IMR-90 (cell line): ENCODE results near the gene KDM4B. TPM values are rescaled to one million over a fixed set of nuclear protein-coding genes. Genes with fewer than 3 reads are reported as not detected.

Experiments used
- ATAC-seq: fragments of 200-7000 bp; cut with Tn5 transposase; 2 replicates; pipeline ENCODE4 v1.9.1; 2020; ENCODE audit warnings: low read depth, mild to moderate bottlenecking, moderate library complexity
- BruUV-seq: library from RNA; stranded (reverse); fragments of 400-500 nt; replicated peaks from 2 replicates; lab custom pipeline; 2021; lab: Mats Ljungman, UMichigan
- CTCF ChIA-PET: fragments of 300-600 bp; formaldehyde crosslinking; extraction: SDS; loops from one replicate; lab custom pipeline; 2021; ENCODE audit warnings: antibody characterized with exemption; lab: Yijun Ruan, JAX
- POLR2A ChIA-PET: fragments of 300-600 bp; sonication (Branson Sonifier 250); formaldehyde crosslinking; loops from one replicate; lab custom pipeline; 2022; ENCODE audit warnings: antibody characterized with exemption; ENCODE audit not compliant: unreplicated experiment; lab: Charles Lee
- DNase-seq: peaks from one replicate; pipeline ENCODE4 v3.0.0; 2013
- H2AFZ ChIP-seq: replicated peaks from 2 replicates; pipeline ENCODE3; 2013; ENCODE audit warnings: low read length, mild to moderate bottlenecking; ENCODE audit not compliant: poor library complexity
- H2AK5ac ChIP-seq: 2 replicates; pipeline ENCODE4 v1.6.1; 2013; ENCODE audit warnings: low read depth, low read length, inconsistent platforms
- H2AK9ac ChIP-seq: replicated peaks from 2 replicates; pipeline ENCODE3; 2013; ENCODE audit warnings: mild to moderate bottlenecking, low read depth, low read length, moderate library complexity; ENCODE audit not compliant: poor library complexity
- H2BK120ac ChIP-seq: 2 replicates; pipeline ENCODE4 v1.6.1; 2013; ENCODE audit warnings: low read depth, low read length, inconsistent platforms
- H2BK15ac ChIP-seq: 3 replicates; pipeline ENCODE4 v1.6.1; 2013; ENCODE audit warnings: low read depth, low read length, inconsistent platforms
- H2BK20ac ChIP-seq: 2 replicates; pipeline ENCODE4 v1.6.1; 2013; ENCODE audit warnings: low read depth, mild to moderate bottlenecking, inconsistent platforms, low read length, moderate library complexity
- H2BK5ac ChIP-seq: 2 replicates; pipeline ENCODE4 v1.6.1; 2013; ENCODE audit warnings: mild to moderate bottlenecking, low read depth, low read length, inconsistent platforms; ENCODE audit not compliant: poor library complexity, severe bottlenecking
- H3K14ac ChIP-seq: replicated peaks from 2 replicates; pipeline ENCODE4 v1.6.1; 2013; ENCODE audit warnings: low read depth, low read length, inconsistent platforms
- H3K18ac ChIP-seq: 2 replicates; pipeline ENCODE4 v1.6.1; 2013; ENCODE audit warnings: low read depth, low read length, control low read depth
- H3K23ac ChIP-seq: 2 replicates; pipeline ENCODE4 v1.6.1; 2013; ENCODE audit warnings: low read depth, low read length, inconsistent platforms
- H3K27ac ChIP-seq: 2 replicates; pipeline ENCODE4 v1.5.1; 2013; ENCODE audit warnings: mild to moderate bottlenecking, control low read depth, low read length; ENCODE audit not compliant: insufficient read depth
- H3K27me3 ChIP-seq: 2 replicates; pipeline ENCODE4 v1.6.1; 2013; ENCODE audit warnings: low read length; ENCODE audit not compliant: control insufficient read depth, insufficient read depth
- H3K36me3 ChIP-seq: 2 replicates; pipeline ENCODE4 v1.6.1; 2013; ENCODE audit warnings: low read length, mixed read lengths; ENCODE audit not compliant: control insufficient read depth, insufficient read depth
- H3K4ac ChIP-seq: 2 replicates; pipeline ENCODE4 v1.6.1; 2013; ENCODE audit warnings: low read depth, low read length, inconsistent platforms
- H3K4me1 ChIP-seq: 2 replicates; pipeline ENCODE4 v1.6.1; 2013; ENCODE audit warnings: low read length, mixed read lengths; ENCODE audit not compliant: control insufficient read depth, insufficient read depth
- H3K4me2 ChIP-seq: 2 replicates; pipeline ENCODE4 v1.6.1; 2013; ENCODE audit warnings: low read depth, mild to moderate bottlenecking, control low read depth, low read length, moderate library complexity
- H3K4me3 ChIP-seq: 2 replicates; pipeline ENCODE4 v1.5.1; 2013; ENCODE audit warnings: low read depth, mild to moderate bottlenecking, control low read depth, low read length, moderate library complexity; ENCODE audit not compliant: insufficient read depth
- H3K56ac ChIP-seq: 2 replicates; pipeline ENCODE4 v1.6.1; 2013; ENCODE audit warnings: low read length, inconsistent platforms; ENCODE audit not compliant: insufficient read depth; ENCODE audit errors: extremely low read depth
- H3K79me1 ChIP-seq, 2 experiments: 2 replicates each; pipeline ENCODE4 v1.6.1; 2013; ENCODE audit warnings: low read length in 2 of 2, inconsistent platforms in 1 of 2, low read depth in 1 of 2
- H3K9ac ChIP-seq: 2 replicates; pipeline ENCODE4 v1.6.1; 2013; ENCODE audit warnings: low read depth, low read length, control low read depth
- H3K9me1 ChIP-seq: 2 replicates; pipeline ENCODE4 v1.6.1; 2013; ENCODE audit warnings: low read length, inconsistent platforms; ENCODE audit not compliant: insufficient read depth
- H3K9me3 ChIP-seq: 2 replicates; pipeline ENCODE4 v1.6.1; 2013; ENCODE audit warnings: low read length; ENCODE audit not compliant: control insufficient read depth, insufficient read depth
- H4K20me1 ChIP-seq: 2 replicates; pipeline ENCODE4 v1.6.1; 2013; ENCODE audit warnings: low read length, inconsistent platforms; ENCODE audit not compliant: insufficient read depth
- H4K5ac ChIP-seq: 2 replicates; pipeline ENCODE4 v1.6.1; 2013; ENCODE audit warnings: mild to moderate bottlenecking, low read depth, low read length, control low read depth
- H4K8ac ChIP-seq, 2 experiments: 2 replicates each; pipeline ENCODE4 v1.6.1; 2013; ENCODE audit warnings: low read depth in 2 of 2, low read length in 2 of 2, control low read depth in 1 of 2, inconsistent platforms in 1 of 2
- H4K91ac ChIP-seq: 2 replicates; pipeline ENCODE4 v1.6.1; 2013; ENCODE audit warnings: low read depth, low read length, inconsistent platforms; ENCODE audit not compliant: insufficient read depth
- BHLHE40 ChIP-seq: fragments of 150-350 bp; IDR thresholded peaks from 2 replicates; pipeline ENCODE4 v1.6.1; 2016; ENCODE audit warnings: mild to moderate bottlenecking, low read depth, low read length
- MAZ ChIP-seq: IDR thresholded peaks from 2 replicates; pipeline ENCODE4 v1.6.1; 2012; ENCODE audit warnings: low read depth, mild to moderate bottlenecking, low read length, improper control_type of control experiment, moderate library complexity, borderline replicate concordance
- RFX5 ChIP-seq: IDR thresholded peaks from 2 replicates; pipeline ENCODE4 v1.8.0; 2012; ENCODE audit warnings: low read depth, mild to moderate bottlenecking, low read length, moderate library complexity
- USF2 ChIP-seq: fragments of 150-350 bp; IDR thresholded peaks from 2 replicates; pipeline ENCODE4 v1.6.1; 2017; ENCODE audit warnings: mild to moderate bottlenecking, antibody characterized with exemption, low read length, low read depth
- whole genome bisulfite sequencing, 2 experiments: methylation state at CpG; one replicate each; pipeline versions ENCODE4 v1.1.5 to v1.1.7; 2013; ENCODE audit warnings: missing lambda C conversion rate in 2 of 2; ENCODE audit not compliant: insufficient read length in 1 of 2; ENCODE audit errors: extremely low coverage in 2 of 2; 5-methylcytosine and 5-hydroxymethylcytosine counted together
- dilution Hi-C: fragments of 300-500 bp; cut with HindIII; formaldehyde crosslinking; loops from one replicate; pipeline ENCODE4 v1.14.3; 2018; ENCODE audit warnings: low sequenced_read_pairs; ENCODE audit not compliant: unreplicated experiment
- in situ Hi-C: fragments of 300-500 bp; cut with MboI; formaldehyde crosslinking; loops from 3 replicates; pipeline ENCODE4 v1.14.3; 2019; ENCODE audit warnings: low sequenced_read_pairs, inconsistent platforms, mixed read lengths
- intact Hi-C: fragments of 100-400 bp; cut with micrococcal nuclease; formaldehyde crosslinking; loops from 2 replicates; pipeline ENCODE4 v1.10.0; 2022
- polyA plus RNA-seq, 3 experiments: library from polyadenylated mRNA; depleted of rRNA; stranded (reverse); fragments of >200 nt; gene quantifications; 2 replicates each; pipeline ENCODE4 v1.2.3, GENCODE V29; 2012; ENCODE audit warnings: low replicate concordance in 1 of 3
- total RNA-seq: library from RNA; depleted of rRNA; stranded (reverse); fragments of >200 nt; gene quantifications from 2 replicates; pipeline ENCODE4 v1.2.3, GENCODE V29; 2012

KDM4B gene
- total and polyA plus RNA-seq, 2 of the 4 experiments (the other 2 are of a cell fraction), result 5.0 to 17.9 TPM

GRCh38 chr19:5067678-5068077 is 98.8 kb downstream of the KDM4B start:
- Histone ChIP-seq H4K20me1 (peaks cover 28% of the 10 kb centered on the region), H3K27ac (no peak overlapping the region), H3K79me1 (peaks cover 9 to 38% of the 10 kb centered on the region in 2 experiments), H3K27me3 (no peaks in the 10 kb centered on the region), H2AFZ (no peak overlapping the region), H3K4me1 (no peaks in the 10 kb centered on the region), H2BK120ac (no peak overlapping the region), H3K23ac (no peak overlapping the region), H3K56ac (no peak overlapping the region), H2AK5ac (no peak overlapping the region), H4K5ac (no peak overlapping the region), H3K4me2 (no peak overlapping the region), H4K8ac (no peak overlapping the region), H3K4me3 (no peak overlapping the region), H3K18ac (no peak overlapping the region), H3K4ac (no peak overlapping the region), H3K9me1 (peaks cover 2% of the 10 kb centered on the region; the same call in 1 of the 2 replicates), H3K9me3 (peaks cover 3% of the 10 kb centered on the region), H3K9ac (no peak overlapping the region), H2BK15ac (no peak overlapping the region), H4K91ac (no peak overlapping the region), H3K36me3 (peaks cover 48% of the 10 kb centered on the region), H3K14ac (no peak overlapping the region), H2BK20ac (no peak overlapping the region), H2AK9ac (no peak overlapping the region), H2BK5ac (no peak overlapping the region)
- no TSS peak for BruUV-seq
- ChIA-PET CTCF (no interaction called here), POLR2A (no interaction called here)
- DNase-seq (no peak), ATAC-seq (no peak)
- WGBS, 2 experiments, result 83% methylated on average over 8 of the region's 12 CpGs; no CpG with 5 or more reads in 1 of the 2 experiments
- no peak for TF ChIP-seq RFX5
- TF ChIP-seq BHLHE40, result no peak
- TF ChIP-seq USF2, result no peak
- TF ChIP-seq MAZ, result no peak
- intact Hi-C loops, result no loop called here
- dilution Hi-C loops, result no loop called here
- in situ Hi-C loops, result no loop called here
